SJSA1 (cell line): ENCODE measurements around the gene CROT. TPM values are rescaled to one million over a fixed set of nuclear protein-coding genes. Genes with fewer than 3 reads are reported as not detected.
"Not testable (repeated sequence)": the region's sequence is repeated elsewhere in the genome, so short reads cannot be mapped to it uniquely, and the experiment has no call there.

Experiments
- DNase-seq, 2 experiments: peaks; one replicate each; pipeline ENCODE4 v3.0.0-alpha.2; 2015 to 2020; ENCODE audit warnings: low spot score in 2 of 2, low read depth in 1 of 2
- H3K27ac ChIP-seq: fragments of 250-450 bp; sonication (Bioruptor Pico); 2 replicates; pipeline ENCODE4 v1.5.1; 2020; ENCODE audit warnings: mild to moderate bottlenecking, moderate library complexity
- H3K27me3 ChIP-seq: fragments of 250-450 bp; sonication (Bioruptor Pico); replicated peaks from 2 replicates; pipeline ENCODE4 v1.5.1; 2020; ENCODE audit warnings: mild to moderate bottlenecking, moderate library complexity
- H3K36me3 ChIP-seq: fragments of 250-450 bp; sonication (Bioruptor Pico); 2 replicates; pipeline ENCODE4 v1.5.1; 2020; ENCODE audit warnings: mild to moderate bottlenecking
- H3K4me1 ChIP-seq: fragments of 250-450 bp; sonication (Bioruptor Pico); replicated peaks from 2 replicates; pipeline ENCODE4 v1.6.1; 2021; ENCODE audit warnings: mild to moderate bottlenecking
- H3K4me3 ChIP-seq: fragments of 250-450 bp; sonication (Bioruptor Pico); 2 replicates; pipeline ENCODE4 v1.5.1; 2020; ENCODE audit warnings: mild to moderate bottlenecking
- H3K9me3 ChIP-seq: fragments of 250-450 bp; sonication (Bioruptor Pico); replicated peaks from 2 replicates; pipeline ENCODE4 v1.5.1; 2020; ENCODE audit warnings: mild to moderate bottlenecking
- total RNA-seq: library from RNA; depleted of rRNA; stranded (reverse); fragments of >200 nt; shearing (Covaris generic); gene quantifications from 2 replicates; pipeline ENCODE4 v1.2.3, GENCODE V29; 2014; rRNA removed

Gene CROT
- total RNA-seq: 13.4 and 14.6 TPM in 2 replicates

GRCh38 chr7:87345166-87345927 lies at the start of gene CROT:
Gene CROT (plus strand): TSS chr7:87345664. CDS start chr7:87349069, 3,405 bp downstream.
- Histone ChIP-seq H3K36me3 (peaks cover 14% of the 10 kb centered on the region), H3K4me3 (peak within 1 kb of the TSS; percentile 52), H3K4me1 (peaks cover 28% of the 10 kb centered on the region), H3K27ac (0 out of 2 replicates have a peak within 1 kb of the TSS, but pooled peaks have one; percentile 21), H3K9me3 (no peaks in the 10 kb centered on the region), H3K27me3 (no peaks in the 10 kb centered on the region)
- peak; percentile 92 for DNase-seq

GRCh38 chr7:87300756-87301155 lies 44.7 kb upstream of the CROT start:
- H3K4me1 ChIP-seq: no peaks in the 10 kb centered on the region
- no peaks in the 10 kb centered on the region for H3K36me3 ChIP-seq
- no peak for DNase-seq
- 0 out of 2 replicates have a peak, but pooled peaks cover 2% of the 10 kb centered on the region for H3K27me3 ChIP-seq
- H3K4me3 ChIP-seq: no peak overlapping the region
- no peak overlapping the region for H3K27ac ChIP-seq
- 0 out of 2 replicates have a peak, but pooled peaks cover 3% of the 10 kb centered on the region for H3K9me3 ChIP-seq

- Histone ChIP-seq H3K27me3 (no peaks in the 10 kb centered on the region), H3K27ac (no peak overlapping the region), H3K9me3 (no peaks in the 10 kb centered on the region), H3K4me1 (peaks cover 1% of the 10 kb centered on the region), H3K36me3 (no peaks in the 10 kb centered on the region), H3K4me3 (no peak overlapping the region)
- DNase-seq: no peak
Measured at GRCh38 chr7:87310790-87311419, 34.6 kb upstream of the CROT start.

GRCh38 chr7:87312215-87312865 lies 33.1 kb upstream of the CROT start:
- peak; percentile 54 to 64 for DNase-seq
- H3K27me3 ChIP-seq: no peaks in the 10 kb centered on the region
- H3K36me3 ChIP-seq: no peaks in the 10 kb centered on the region
- H3K4me3 ChIP-seq: no peak overlapping the region
- H3K27ac ChIP-seq: no peak overlapping the region
- no peaks in the 10 kb centered on the region for H3K9me3 ChIP-seq
- H3K4me1 ChIP-seq: peaks cover 14% of the 10 kb centered on the region

- H3K4me1 ChIP-seq: peaks cover 38% of the 10 kb centered on the region
- peak overlapping the region; percentile 47 for H3K27ac ChIP-seq
- no peak for DNase-seq
- no peaks in the 10 kb centered on the region for H3K9me3 ChIP-seq
- H3K4me3 ChIP-seq: no peak overlapping the region
- no peaks in the 10 kb centered on the region for H3K36me3 ChIP-seq
- no peaks in the 10 kb centered on the region for H3K27me3 ChIP-seq
Measured at GRCh38 chr7:87316097-87316700, 29.3 kb upstream of the CROT start.

- H3K27me3 ChIP-seq: no peaks in the 10 kb centered on the region
- DNase-seq: peak; percentile 61 to 87
- H3K4me3 ChIP-seq: no peak overlapping the region
- no peaks in the 10 kb centered on the region for H3K9me3 ChIP-seq
- H3K27ac ChIP-seq: peak overlapping the region; percentile 47
- no peaks in the 10 kb centered on the region for H3K36me3 ChIP-seq
- H3K4me1 ChIP-seq: peaks cover 38% of the 10 kb centered on the region
Measured at GRCh38 chr7:87316846-87317552, 28.5 kb upstream of the CROT start.

GRCh38 chr7:87317691-87318245 lies 27.7 kb upstream of the CROT start:
- H3K4me3 ChIP-seq: no peak overlapping the region
- no peaks in the 10 kb centered on the region for H3K9me3 ChIP-seq
- H3K4me1 ChIP-seq: peaks cover 38% of the 10 kb centered on the region
- DNase-seq: no peak
- no peaks in the 10 kb centered on the region for H3K36me3 ChIP-seq
- peak overlapping the region; percentile 17; the same call in 1 of the 2 replicates for H3K27ac ChIP-seq
- no peaks in the 10 kb centered on the region for H3K27me3 ChIP-seq

GRCh38 chr7:87318741-87319140 lies 26.7 kb upstream of the CROT start:
- Histone ChIP-seq H3K4me3 (no peak overlapping the region), H3K36me3 (no peaks in the 10 kb centered on the region), H3K27ac (no peak overlapping the region)

GRCh38 chr7:87319154-87319581 lies 26.3 kb upstream of the CROT start:
- H3K27me3 ChIP-seq, H3K9me3 ChIP-seq, H3K4me3 ChIP-seq, DNase-seq, H3K36me3 ChIP-seq: not testable (repeated sequence)
- Histone ChIP-seq H3K4me1 (peaks cover 38% of the 10 kb centered on the region), H3K27ac (peak overlapping the region; percentile 33)

More at GRCh38 chr7:87318741-87319140, 26.7 kb upstream of the CROT start:
- Histone ChIP-seq H3K4me1 (peaks cover 38% of the 10 kb centered on the region), H3K9me3 (no peaks in the 10 kb centered on the region; the same call in 1 of the 2 replicates), H3K27me3 (no peaks in the 10 kb centered on the region)
- peak in 1 of 2 experiments; percentile 28 for DNase-seq

- DNase-seq: no peak
- no peak overlapping the region for H3K27ac ChIP-seq
- no peaks in the 10 kb centered on the region for H3K36me3 ChIP-seq
- H3K4me3 ChIP-seq: no peak overlapping the region
- H3K9me3 ChIP-seq: peaks cover 1% of the 10 kb centered on the region
- H3K4me1 ChIP-seq: peaks cover 19% of the 10 kb centered on the region
- H3K27me3 ChIP-seq: no peaks in the 10 kb centered on the region
Measured at GRCh38 chr7:87322912-87323311, 22.6 kb upstream of the CROT start.

- no peaks in the 10 kb centered on the region for H3K36me3 ChIP-seq
- H3K4me1 ChIP-seq: no peaks in the 10 kb centered on the region
- no peak overlapping the region for H3K4me3 ChIP-seq
- peaks cover 13% of the 10 kb centered on the region for H3K9me3 ChIP-seq
- H3K27ac ChIP-seq: no peak overlapping the region
- no peaks in the 10 kb centered on the region for H3K27me3 ChIP-seq
- no peak for DNase-seq
Measured at GRCh38 chr7:87325576-87326370, 19.7 kb upstream of the CROT start.

GRCh38 chr7:87328281-87328680 lies 17.2 kb upstream of the CROT start:
- Histone ChIP-seq H3K36me3 (no peaks in the 10 kb centered on the region), H3K4me3 (no peak overlapping the region), H3K27me3 (no peaks in the 10 kb centered on the region), H3K27ac (no peak overlapping the region), H3K4me1 (no peaks in the 10 kb centered on the region), H3K9me3 (peaks cover 13% of the 10 kb centered on the region)
- no peak for DNase-seq
